PC-3 (cell line): ENCODE data around the gene HMCN2. TPM values are rescaled to one million over a fixed set of nuclear protein-coding genes. Genes with fewer than 3 reads are reported as not detected.

Source experiments
- ATAC-seq: fragments of 200-7000 bp; cut with Tn5 transposase; 2 replicates; pipeline ENCODE4 v1.9.1; 2020; ENCODE audit warnings: mild to moderate bottlenecking, moderate library complexity
- BruUV-seq: library from RNA; stranded (reverse); fragments of 400-500 nt; replicated peaks from 2 replicates; lab custom pipeline; 2021; lab: Mats Ljungman, UMichigan
- CTCF ChIA-PET: fragments of 300-600 bp; sonication (Branson Sonifier 250); formaldehyde crosslinking; loops from one replicate; lab custom pipeline; 2022; ENCODE audit warnings: antibody characterized with exemption; lab: Charles Lee
- POLR2A ChIA-PET: fragments of 300-600 bp; sonication (Branson Sonifier 250); formaldehyde crosslinking; loops from one replicate; lab custom pipeline; 2022; ENCODE audit warnings: antibody characterized with exemption; ENCODE audit not compliant: unreplicated experiment; lab: Charles Lee
- DNase-seq: peaks from one replicate; pipeline ENCODE4 v3.0.0-alpha.2; 2015
- H2AFZ ChIP-seq: fragments of 300-600 bp; sonication (generic); 2 replicates; pipeline ENCODE4 v1.6.0; 2016; ENCODE audit warnings: antibody characterized with exemption, low read length
- H3F3A ChIP-seq: fragments of 300-600 bp; sonication (generic); one replicate; pipeline ENCODE4 v1.6.0; 2017; ENCODE audit warnings: antibody characterized with exemption, low read length, control low read depth, mild to moderate bottlenecking; ENCODE audit not compliant: unreplicated experiment
- H3K27ac ChIP-seq: fragments of 300-600 bp; sonication (generic); 2 replicates; pipeline ENCODE4 v1.5.1; 2016; ENCODE audit warnings: mild to moderate bottlenecking, low read length
- H3K27me3 ChIP-seq: fragments of 300-600 bp; sonication (generic); 2 replicates; pipeline ENCODE4 v1.6.1; 2016; ENCODE audit warnings: low read length, mixed read lengths
- H3K36me3 ChIP-seq: fragments of 300-600 bp; sonication (generic); 2 replicates; pipeline ENCODE4 v1.6.1; 2016; ENCODE audit warnings: low read depth, mixed run types, low read length, mixed read lengths
- H3K4me1 ChIP-seq: fragments of 300-600 bp; sonication (generic); 2 replicates; pipeline ENCODE4 v1.5.1; 2016; ENCODE audit warnings: low read length; ENCODE audit not compliant: insufficient read depth
- H3K4me2 ChIP-seq: fragments of 300-600 bp; sonication (generic); 2 replicates; pipeline ENCODE4 v1.6.0; 2016; ENCODE audit warnings: low read length
- H3K4me3 ChIP-seq: fragments of 300-600 bp; sonication (generic); 2 replicates; pipeline ENCODE4 v1.5.1; 2016; ENCODE audit warnings: mild to moderate bottlenecking, low read length, mixed read lengths
- H3K79me2 ChIP-seq: fragments of 300-600 bp; sonication (generic); 2 replicates; pipeline ENCODE4 v1.6.1; 2017; ENCODE audit warnings: low read length, mixed read lengths
- H3K9ac ChIP-seq: fragments of 300-600 bp; sonication (generic); 2 replicates; pipeline ENCODE4 v1.6.0; 2016; ENCODE audit warnings: mild to moderate bottlenecking, low read length
- H3K9me2 ChIP-seq: fragments of 300-600 bp; sonication (generic); replicated peaks from 2 replicates; pipeline ENCODE4 v1.6.1; 2016; ENCODE audit warnings: mixed run types, low read length, mixed read lengths
- H3K9me3 ChIP-seq: fragments of 300-600 bp; sonication (generic); 2 replicates; pipeline ENCODE4 v1.6.1; 2016; ENCODE audit warnings: low read length, mixed read lengths
- H4K20me1 ChIP-seq: fragments of 300-600 bp; sonication (generic); 2 replicates; pipeline ENCODE4 v1.6.1; 2016; ENCODE audit warnings: low read length, mixed read lengths
- CTCF ChIP-seq: fragments of 300-600 bp; sonication (generic); conservative IDR thresholded peaks from 2 replicates; pipeline ENCODE4 v1.5.1; 2017; ENCODE audit warnings: antibody characterized with exemption, low read depth, mild to moderate bottlenecking, low read length
- EZH2 ChIP-seq: fragments of 300-600 bp; sonication (generic); IDR thresholded peaks from one replicate; pipeline ENCODE4 v1.6.1; 2017; ENCODE audit warnings: antibody characterized with exemption, mild to moderate bottlenecking, low read length; ENCODE audit not compliant: unreplicated experiment
- EZH2phosphoT487 ChIP-seq: fragments of 300-600 bp; sonication (generic); IDR thresholded peaks from 2 replicates; pipeline ENCODE4 v1.6.1; 2018; ENCODE audit warnings: mild to moderate bottlenecking, antibody characterized with exemption, low read length, borderline replicate concordance
- intact Hi-C: fragments of 100-400 bp; cut with micrococcal nuclease; formaldehyde crosslinking; loops from 2 replicates; pipeline ENCODE4 v1.9.0; 2023
- total RNA-seq: library from RNA; depleted of rRNA; stranded (reverse); fragments of >200 nt; gene quantifications from 2 replicates; pipeline ENCODE4 v1.2.3, GENCODE V29; 2014

HMCN2 gene
- total RNA-seq, 1 experiment from 2014 or later, result 0.11 TPM

GRCh38 chr9:130477564-130477963 is 212.0 kb downstream of the HMCN2 start:
- no TSS peak for BruUV-seq
- CTCF ChIA-PET, result no interaction called here
- no peaks in the 10 kb centered on the region for H3K36me3 ChIP-seq
- no peaks in the 10 kb centered on the region for H3K9me2 ChIP-seq
- no peak overlapping the region for H3K27ac ChIP-seq
- H3K4me1 ChIP-seq, result no peaks in the 10 kb centered on the region
- no peak overlapping the region for H3K4me3 ChIP-seq
- POLR2A ChIA-PET, result no interaction called here
- TF ChIP-seq EZH2phosphoT487 (no peak), EZH2 (no peak)
- no peaks in the 10 kb centered on the region for H3K79me2 ChIP-seq
- H3F3A ChIP-seq, result no peaks in the 10 kb centered on the region
- H3K27me3 ChIP-seq, result no peaks in the 10 kb centered on the region
- no peak overlapping the region for H3K9ac ChIP-seq
- H3K9me3 ChIP-seq, result no peaks in the 10 kb centered on the region
- H2AFZ ChIP-seq, result no peak overlapping the region
- no peak for DNase-seq
- no peak overlapping the region for H3K4me2 ChIP-seq
- intact Hi-C loops, result no loop called here
- H4K20me1 ChIP-seq, result no peaks in the 10 kb centered on the region
- no peak for ATAC-seq

GRCh38 chr9:130478152-130478551 is 212.6 kb downstream of the HMCN2 start:
- H3K9me3 ChIP-seq, result no peaks in the 10 kb centered on the region
- H3K79me2 ChIP-seq, result no peaks in the 10 kb centered on the region
- DNase-seq (no peak), ATAC-seq (no peak)
- no peak overlapping the region for H3K27ac ChIP-seq
- no peak overlapping the region for H3K4me2 ChIP-seq
- intact Hi-C loops, result no loop called here
- BruUV-seq, result no TSS peak
- no peaks in the 10 kb centered on the region for H3K4me1 ChIP-seq
- no peaks in the 10 kb centered on the region for H4K20me1 ChIP-seq
- POLR2A ChIA-PET, result no interaction called here
- H3K9ac ChIP-seq, result no peak overlapping the region
- no peak overlapping the region for H3K4me3 ChIP-seq
- H3K27me3 ChIP-seq, result no peaks in the 10 kb centered on the region
- CTCF ChIA-PET, result no interaction called here
- H3K9me2 ChIP-seq, result no peaks in the 10 kb centered on the region
- no peak overlapping the region for H2AFZ ChIP-seq
- TF ChIP-seq EZH2, result no peak
- no peak for TF ChIP-seq CTCF
- no peak for TF ChIP-seq EZH2phosphoT487
- H3K36me3 ChIP-seq, result no peaks in the 10 kb centered on the region
- H3F3A ChIP-seq, result no peaks in the 10 kb centered on the region

- no peaks in the 10 kb centered on the region for H3K9me2 ChIP-seq
- no peak overlapping the region for H2AFZ ChIP-seq
- no peak overlapping the region for H3K4me3 ChIP-seq
- no peak overlapping the region for H3K27ac ChIP-seq
- DNase-seq (no peak), ATAC-seq (no peak)
- no peaks in the 10 kb centered on the region for H3K9me3 ChIP-seq
- CTCF ChIA-PET, result no interaction called here
- TF ChIP-seq EZH2, result no peak
- TF ChIP-seq EZH2phosphoT487, result no peak
- TF ChIP-seq CTCF, result no peak
- intact Hi-C loops, result no loop called here
- H3K79me2 ChIP-seq, result no peaks in the 10 kb centered on the region
- H3K27me3 ChIP-seq, result no peaks in the 10 kb centered on the region
- no TSS peak for BruUV-seq
- H3K36me3 ChIP-seq, result no peaks in the 10 kb centered on the region
- POLR2A ChIA-PET, result no interaction called here
- H3K4me2 ChIP-seq, result no peak overlapping the region
- H3F3A ChIP-seq, result no peaks in the 10 kb centered on the region
- no peak overlapping the region for H3K9ac ChIP-seq
- H4K20me1 ChIP-seq, result no peaks in the 10 kb centered on the region
- H3K4me1 ChIP-seq, result no peaks in the 10 kb centered on the region
Observed at GRCh38 chr9:130478736-130479575, 213.4 kb downstream of the HMCN2 start.
